ENCODE data around the gene PARVG.

DNA sequence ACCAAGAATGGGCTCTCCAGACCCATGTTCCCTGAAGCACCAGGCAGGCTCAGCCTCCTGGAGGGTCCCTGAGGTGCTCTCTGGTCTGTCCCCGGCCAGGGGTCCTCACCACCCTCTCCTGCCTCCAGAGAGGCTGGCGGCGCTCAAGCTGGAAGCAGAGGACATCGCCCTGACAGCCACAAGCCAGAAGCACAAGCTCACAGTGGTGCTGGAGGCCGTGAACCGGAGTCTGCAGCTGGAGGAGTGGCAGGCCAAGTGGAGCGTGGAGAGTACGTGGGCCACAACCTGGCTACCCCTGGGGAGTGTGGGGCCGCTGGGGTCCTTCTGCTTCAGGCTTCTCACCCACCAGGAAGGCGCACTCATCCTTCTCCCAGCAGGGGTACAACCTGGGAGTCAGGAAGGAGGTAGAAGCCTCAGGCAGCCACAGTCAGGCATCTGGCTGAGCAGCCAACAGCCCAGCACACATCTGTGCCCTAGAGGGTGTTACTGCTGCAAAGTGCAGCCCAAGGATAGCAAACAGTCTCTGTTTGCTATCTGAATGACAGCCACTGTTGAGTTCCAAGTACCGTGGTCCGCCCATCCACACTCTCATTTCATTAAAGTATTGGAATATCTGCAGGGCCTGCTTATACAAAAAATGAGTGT, 8.4 kb downstream of the PARVG start:
- TF ChIP-seq TAF1 (IDR thresholded peaks at IDR 0.05; ENCODE audit: control insufficient read depth, extremely low read depth, insufficient read depth, low read length, severe bottlenecking) (no peak), CC2D1A (IDR thresholded peaks at IDR 0.05) (no peak)

Data from K562 (cell line).